NOMO-1 (cell line): ENCODE data around the gene PGLYRP4.

Experiments
- DNase-seq, 2 experiments: peaks; one replicate each; lab custom pipeline; 2025; ENCODE audit not compliant: unreplicated experiment in 2 of 2; lab: John Stamatoyannopoulos, UW

PGLYRP4 gene

GRCh38 chr1:153379591-153379990 is 30.9 kb upstream of the PGLYRP4 start:
- no peak for DNase-seq

GRCh38 chr1:153375511-153375910 is 26.9 kb upstream of the PGLYRP4 start, which contains the start of gene S100A12:
TSS of gene S100A12 (minus strand) at chr1:153375621. CDS start at chr1:153374592, 1,029 bp downstream.
- DNase-seq = peak; percentile 93 to 96

GRCh38 chr1:153374071-153374470 is 25.4 kb upstream of the PGLYRP4 start:
- peak; percentile 65 to 67 for DNase-seq

GRCh38 chr1:153372571-153372970 is 23.9 kb upstream of the PGLYRP4 start:
- DNase-seq = no peak

- no peak for DNase-seq
Measured at GRCh38 chr1:153371231-153371630, 22.6 kb upstream of the PGLYRP4 start.

- no peak for DNase-seq
Measured at GRCh38 chr1:153370146-153370545, 21.5 kb upstream of the PGLYRP4 start.

- DNase-seq = peak; percentile 51 to 85
Measured at GRCh38 chr1:153368495-153368894, 19.9 kb upstream of the PGLYRP4 start.

GRCh38 chr1:153367090-153367489 is 18.4 kb upstream of the PGLYRP4 start:
- DNase-seq = no peak

- DNase-seq = no peak
Measured at GRCh38 chr1:153366261-153366660, 17.6 kb upstream of the PGLYRP4 start.

- DNase-seq = no peak
Measured at GRCh38 chr1:153365696-153366095, 17.1 kb upstream of the PGLYRP4 start.

GRCh38 chr1:153364766-153365666 is 16.4 kb upstream of the PGLYRP4 start:
- peak; percentile 93 to 95 for DNase-seq

- DNase-seq = no peak
Measured at GRCh38 chr1:153364156-153364555, 15.5 kb upstream of the PGLYRP4 start.

- DNase-seq = no peak
Measured at GRCh38 chr1:153363641-153364040, 15.0 kb upstream of the PGLYRP4 start.

- no peak for DNase-seq
Measured at GRCh38 chr1:153362187-153362775, 13.6 kb upstream of the PGLYRP4 start.

- DNase-seq = no peak
Measured at GRCh38 chr1:153361480-153362109, 13.0 kb upstream of the PGLYRP4 start.

- no peak for DNase-seq
Measured at GRCh38 chr1:153360592-153361479, 12.2 kb upstream of the PGLYRP4 start.

- DNase-seq = no peak
Measured at GRCh38 chr1:153360190-153360589, 11.5 kb upstream of the PGLYRP4 start.

GRCh38 chr1:153359241-153359640 is 10.6 kb upstream of the PGLYRP4 start:
- DNase-seq = no peak

- DNase-seq = no peak
Measured at GRCh38 chr1:153358691-153358975, 10.0 kb upstream of the PGLYRP4 start.

GRCh38 chr1:153357853-153358690 is 9.4 kb upstream of the PGLYRP4 start, which contains the start of gene S100A9:
TSS of gene S100A9 (plus strand) at chr1:153357854. CDS start at chr1:153358284, 430 bp downstream.
- peak in 1 of 2 experiments; percentile 60 for DNase-seq
